ENCODE data around the gene PLS1.

DNA sequence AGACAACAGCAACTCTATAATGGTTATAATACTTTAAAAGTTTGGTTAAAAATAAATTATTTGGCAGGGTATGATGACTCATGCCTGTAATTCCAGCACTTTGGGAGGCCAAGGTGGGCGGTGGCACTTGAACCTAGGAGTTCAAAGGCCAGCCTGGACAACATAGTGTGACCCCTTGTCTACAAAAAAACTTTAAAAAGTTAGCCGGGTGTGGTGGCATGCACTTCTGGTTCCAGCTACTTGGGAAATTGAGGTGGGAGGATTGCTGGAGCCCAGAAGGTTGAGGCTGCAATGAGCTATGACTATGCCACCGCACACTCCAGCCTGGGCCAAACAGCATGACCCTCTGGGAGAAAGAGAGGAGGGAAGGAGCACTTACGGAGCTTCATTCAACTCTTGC, 119.9 kb downstream of the PLS1 start:
- TF ChIP-seq EZH2 (IDR thresholded peaks at IDR 0.05; ENCODE audit: insufficient read depth, poor library complexity, severe bottlenecking) (no peak), EZH2phosphoT487 (IDR thresholded peaks at IDR 0.05; ENCODE audit: insufficient read depth, low read depth) (no peak)
